AG20443 (cell line): Measurements from ENCODE around the gene ACHE.

ENCODE experiments used
- DNase-seq: peaks from one replicate; pipeline ENCODE4 v3.0.0; 2012; ENCODE audit warnings: low spot score, mixed read lengths

ACHE gene

DNA sequence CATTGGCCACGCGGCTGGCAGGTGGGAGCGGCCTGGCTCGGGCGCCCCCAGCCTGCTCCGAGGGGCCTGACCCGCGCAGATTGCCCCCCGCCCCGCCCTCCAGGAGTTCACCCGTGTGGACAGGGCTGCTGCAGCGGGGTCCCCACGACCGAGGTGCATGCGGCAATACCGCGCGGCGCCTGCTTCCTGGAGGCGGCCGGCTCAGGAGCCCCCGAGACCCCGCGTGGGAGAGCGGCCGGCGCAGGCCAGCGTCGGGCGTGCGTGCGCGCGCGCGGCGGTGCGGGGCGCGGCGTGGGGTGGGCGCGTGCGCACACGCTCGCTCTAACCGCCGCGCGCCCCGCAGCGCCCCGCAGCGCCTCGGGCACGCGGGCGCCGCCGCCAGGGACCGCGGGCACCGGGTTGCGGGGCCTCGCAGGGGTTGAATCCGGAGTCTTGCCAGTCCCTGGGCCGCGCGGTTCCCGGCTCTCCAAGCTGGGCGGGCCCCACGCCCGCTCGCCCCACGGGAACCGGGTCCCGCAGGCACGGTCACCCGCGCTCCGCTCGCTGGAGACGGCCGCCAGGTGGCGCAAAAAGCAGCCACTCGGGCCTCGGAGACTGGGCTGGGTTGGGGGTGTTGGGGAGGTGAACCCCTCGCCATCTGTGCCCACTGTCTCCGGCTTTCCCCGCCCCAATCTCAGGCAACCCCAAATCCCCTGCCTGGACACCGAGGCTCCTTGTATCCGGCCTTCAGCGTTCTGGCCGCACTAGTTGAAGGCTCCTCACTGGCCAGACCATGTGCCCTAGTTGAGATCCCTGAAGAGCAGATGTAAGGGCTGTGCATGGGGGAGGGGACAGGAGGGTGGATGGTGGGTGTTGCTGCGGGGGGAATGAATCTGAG is 1.3 kb upstream of the ACHE start:
- peak; percentile 71 for DNase-seq

DNA sequence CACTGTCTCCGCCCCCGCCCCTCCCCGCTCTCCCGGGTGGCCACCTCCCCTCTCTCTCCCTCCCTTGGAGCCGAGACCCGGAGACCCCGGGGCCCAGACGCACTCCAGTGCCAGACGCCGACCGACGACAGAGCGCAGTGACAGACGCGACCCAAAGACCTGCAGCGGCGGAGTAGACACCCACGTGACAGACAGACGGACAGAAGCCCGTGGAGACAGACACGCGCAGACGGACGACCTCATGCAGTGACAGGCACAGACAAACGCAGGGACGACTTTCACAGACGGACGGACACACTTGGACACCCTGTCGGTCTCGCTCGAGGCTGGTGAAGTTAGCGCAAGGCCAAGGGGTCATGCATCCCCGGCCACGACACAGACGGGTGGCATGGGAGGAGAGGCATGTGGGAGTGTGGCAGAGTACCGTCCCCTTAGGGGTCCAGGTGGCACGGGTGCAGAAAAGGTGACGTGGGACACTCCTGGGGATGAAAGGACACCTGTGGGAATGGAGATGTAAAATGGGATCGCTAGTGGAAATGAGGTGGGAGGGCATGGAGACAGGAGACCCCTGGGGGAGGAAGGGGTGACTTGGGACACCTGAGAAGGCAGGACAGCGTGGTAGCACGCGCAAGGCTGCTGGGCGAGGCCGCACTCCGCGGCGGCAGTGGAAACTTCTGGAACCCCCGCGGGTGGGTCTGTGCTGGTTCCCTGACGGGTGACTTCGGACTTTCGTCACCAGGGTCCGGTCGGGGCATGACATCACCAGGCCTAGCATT is 456 bp upstream of the ACHE start:
- DNase-seq: no peak

DNA sequence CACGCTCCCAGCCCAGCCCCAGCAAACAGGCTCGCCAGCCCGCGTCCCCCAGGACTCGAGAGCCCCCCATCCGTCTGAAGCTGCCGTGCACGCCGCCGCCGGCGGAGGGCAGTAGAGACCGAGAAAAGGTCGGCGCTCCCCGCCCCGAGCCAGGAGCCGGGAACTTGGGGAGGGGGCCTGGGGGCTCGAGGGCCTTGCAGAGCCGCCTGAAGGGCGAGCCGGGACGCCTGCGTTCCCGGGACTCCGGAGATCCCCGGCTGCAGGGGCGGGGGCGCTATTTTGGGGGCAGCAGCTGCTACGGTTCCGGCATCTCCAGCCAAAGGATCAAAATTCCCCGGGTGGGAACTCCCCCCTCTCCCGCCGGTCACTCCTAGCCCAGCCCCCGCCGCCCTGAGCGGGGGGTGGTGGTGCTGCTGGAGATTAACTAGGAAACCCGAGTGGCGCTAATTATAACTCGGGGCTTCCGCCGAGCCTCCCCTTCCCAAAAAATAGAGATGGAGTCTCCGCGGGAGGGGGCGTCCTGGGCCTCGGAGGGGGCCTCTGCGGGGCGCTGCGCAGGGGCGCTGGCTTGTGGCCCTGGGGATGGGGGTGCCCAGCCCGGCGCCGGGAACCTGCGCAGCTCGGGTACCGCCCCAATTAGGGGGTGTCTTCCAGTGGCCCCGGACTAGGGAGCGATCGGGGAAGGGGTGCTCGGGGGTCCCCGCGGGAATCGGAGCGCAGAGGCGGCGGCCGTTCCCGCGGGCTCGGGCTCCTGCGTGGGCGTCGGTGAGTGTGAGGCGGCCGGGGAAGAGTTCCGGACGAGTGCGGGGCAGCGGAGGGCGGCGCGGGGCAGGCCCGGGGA is 608 bp downstream of the ACHE start:
- peak; percentile 64 for DNase-seq

GRCh38 chr7:100893910-100894721 is 1.6 kb downstream of the ACHE start:
- DNase-seq: no peak

- DNase-seq: no peak
Measured at GRCh38 chr7:100893318-100893895, 2.3 kb downstream of the ACHE start.

GRCh38 chr7:100892364-100893317 is 3.0 kb downstream of the ACHE start:
- DNase-seq: no peak

DNA sequence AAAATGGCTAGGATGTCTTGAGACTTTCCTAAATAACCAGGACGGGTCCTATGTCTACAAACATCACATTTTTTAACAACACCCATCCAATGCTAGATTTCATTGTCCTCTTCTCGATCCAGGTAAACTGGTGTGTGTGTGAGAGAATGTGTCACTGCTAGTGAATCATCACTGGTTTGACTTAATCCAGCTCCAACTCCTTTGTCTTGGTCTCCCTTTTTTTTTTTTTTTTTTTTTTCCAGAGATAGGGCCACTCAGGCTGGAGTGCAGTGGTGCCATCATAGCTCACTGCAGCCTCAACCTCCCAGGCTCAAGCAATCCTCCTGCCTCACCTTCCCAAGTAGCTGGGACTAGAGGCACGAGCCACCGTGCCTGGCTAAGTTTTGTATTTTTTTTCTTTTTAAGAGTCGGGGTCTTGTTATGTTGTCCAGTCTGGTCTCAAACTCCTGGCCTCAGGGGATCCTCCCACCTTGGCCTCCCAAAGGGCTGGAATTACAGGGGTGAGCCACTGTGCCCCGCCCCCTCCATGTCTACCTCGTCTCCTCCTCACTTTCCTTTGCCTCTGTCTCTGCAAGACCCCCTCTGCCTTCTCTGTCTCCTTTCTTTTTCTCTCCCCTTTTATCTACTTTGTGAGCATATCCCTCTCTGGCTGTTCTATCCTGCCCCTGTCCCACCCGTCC is 4.0 kb downstream of the ACHE start:
- no peak for DNase-seq

DNA sequence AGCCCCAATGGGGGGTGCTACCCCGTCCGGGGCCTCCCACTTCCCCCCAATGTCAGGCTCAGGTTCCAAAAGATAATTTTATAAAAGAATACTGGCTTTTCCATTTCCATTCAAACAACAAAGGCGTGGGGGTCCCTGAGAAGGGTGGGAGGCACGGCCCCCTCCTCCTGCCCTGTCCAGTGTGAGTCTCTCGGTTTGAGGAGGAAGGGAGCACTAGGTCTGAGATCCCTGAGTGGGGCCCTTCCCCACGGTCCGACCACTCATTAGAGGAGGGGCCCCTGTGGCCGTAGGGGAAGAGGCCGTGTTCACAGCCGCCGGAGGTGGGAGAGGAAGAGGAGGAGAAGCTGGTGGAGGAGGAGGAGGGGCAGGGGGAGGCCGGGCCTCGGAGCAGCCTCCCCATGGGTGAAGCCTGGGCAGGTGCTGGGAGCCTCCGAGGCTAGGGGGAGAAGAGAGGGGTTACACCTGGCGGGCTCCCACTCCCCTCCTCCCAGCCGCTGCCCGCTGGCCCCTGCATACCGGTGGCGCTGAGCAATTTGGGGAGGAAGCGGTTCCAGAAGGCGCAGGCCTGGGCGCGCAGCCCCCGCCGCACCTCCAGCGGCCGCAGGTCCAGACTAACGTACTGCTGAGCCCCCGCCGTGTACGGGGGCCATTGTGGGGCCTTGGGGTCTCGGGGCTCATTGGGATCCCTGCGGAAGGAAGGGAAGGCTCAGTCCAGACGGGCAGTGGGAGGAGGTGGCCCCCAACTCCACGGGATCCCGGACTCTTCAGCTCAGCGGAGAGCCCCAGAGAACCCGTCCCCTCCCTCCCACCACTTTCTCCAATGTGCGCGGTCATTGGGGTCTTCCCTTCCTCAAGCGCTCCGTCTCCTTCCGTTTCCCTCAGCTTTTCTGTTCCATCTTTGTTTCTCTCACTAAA is 4.8 kb downstream of the ACHE start:
- no peak for DNase-seq

DNA sequence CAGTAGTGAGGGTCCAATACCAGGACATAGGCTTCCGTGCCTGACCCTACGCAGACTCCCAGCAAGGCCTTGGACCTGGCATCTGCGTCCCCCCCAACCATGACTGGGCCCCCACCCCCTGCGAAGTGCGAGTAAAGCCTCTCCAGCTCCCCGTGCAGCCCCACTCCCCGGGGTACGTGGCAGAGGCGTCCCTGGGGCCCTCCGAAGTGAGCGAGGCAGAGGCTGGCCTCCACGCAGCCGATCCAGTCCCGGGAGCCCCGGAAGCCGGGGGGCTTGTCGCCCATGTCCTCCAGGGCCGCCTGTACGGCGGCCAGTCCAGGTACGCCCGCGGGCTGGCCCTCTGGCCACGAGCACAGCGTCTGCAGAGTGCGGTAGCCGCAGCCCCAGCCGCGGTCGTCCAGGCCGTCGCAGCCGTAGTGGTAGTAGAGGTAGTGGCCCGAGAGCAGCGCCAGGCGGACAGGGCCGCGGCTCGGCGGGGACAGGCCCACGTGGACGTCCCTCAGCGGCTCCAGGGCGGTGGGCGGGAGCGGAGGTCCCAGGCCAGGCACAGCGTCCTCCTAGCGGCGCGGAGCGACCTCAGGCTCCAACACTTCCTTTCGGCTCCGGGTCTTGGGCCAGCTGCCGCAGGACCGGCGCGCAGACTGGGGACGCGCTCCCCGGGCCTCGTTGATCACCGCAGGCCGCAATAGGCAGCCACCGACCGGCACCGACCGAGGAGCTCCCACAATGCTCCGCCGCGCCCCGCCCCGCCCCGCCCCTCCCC is 6.5 kb downstream of the ACHE start, which contains the start of gene UFSP1:
UFSP1 (minus strand) TSS at position 728 of the 763 bp plus-strand sequence; CDS start at position 284, 444 bp downstream.
- DNase-seq: no peak

DNA sequence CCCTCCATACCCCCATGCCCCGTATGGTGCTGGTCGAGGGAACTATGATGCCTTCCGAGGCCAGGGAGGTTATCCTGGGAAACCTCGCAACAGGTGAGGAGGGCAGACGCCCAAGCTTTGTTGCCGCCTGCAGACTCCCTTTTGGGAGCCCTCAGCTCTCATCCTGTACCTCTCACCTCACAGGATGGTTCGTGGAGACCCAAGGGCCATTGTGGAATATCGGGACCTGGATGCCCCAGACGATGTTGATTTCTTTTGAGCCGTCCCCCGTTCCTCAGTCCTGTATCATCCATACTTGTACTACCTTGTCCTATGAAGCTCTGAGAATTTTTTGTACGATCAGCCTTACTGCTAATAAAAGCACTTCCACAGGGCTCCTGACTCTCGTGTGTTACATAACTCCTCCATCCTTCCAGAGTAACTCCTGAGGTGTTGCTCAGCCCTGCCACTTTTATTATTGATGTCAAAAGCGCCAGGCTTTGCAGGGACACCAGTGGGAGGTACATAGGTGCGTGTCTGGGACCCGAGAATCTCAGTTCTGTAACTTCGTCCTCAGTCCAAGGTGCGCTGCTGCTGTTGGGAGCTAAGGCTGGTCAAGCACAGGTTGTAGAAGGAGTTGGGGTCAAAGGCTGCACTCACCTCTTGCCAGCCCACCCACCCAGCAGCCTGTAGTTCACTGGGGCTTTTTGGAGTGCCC is 7.2 kb downstream of the ACHE start:
- no peak for DNase-seq

DNA sequence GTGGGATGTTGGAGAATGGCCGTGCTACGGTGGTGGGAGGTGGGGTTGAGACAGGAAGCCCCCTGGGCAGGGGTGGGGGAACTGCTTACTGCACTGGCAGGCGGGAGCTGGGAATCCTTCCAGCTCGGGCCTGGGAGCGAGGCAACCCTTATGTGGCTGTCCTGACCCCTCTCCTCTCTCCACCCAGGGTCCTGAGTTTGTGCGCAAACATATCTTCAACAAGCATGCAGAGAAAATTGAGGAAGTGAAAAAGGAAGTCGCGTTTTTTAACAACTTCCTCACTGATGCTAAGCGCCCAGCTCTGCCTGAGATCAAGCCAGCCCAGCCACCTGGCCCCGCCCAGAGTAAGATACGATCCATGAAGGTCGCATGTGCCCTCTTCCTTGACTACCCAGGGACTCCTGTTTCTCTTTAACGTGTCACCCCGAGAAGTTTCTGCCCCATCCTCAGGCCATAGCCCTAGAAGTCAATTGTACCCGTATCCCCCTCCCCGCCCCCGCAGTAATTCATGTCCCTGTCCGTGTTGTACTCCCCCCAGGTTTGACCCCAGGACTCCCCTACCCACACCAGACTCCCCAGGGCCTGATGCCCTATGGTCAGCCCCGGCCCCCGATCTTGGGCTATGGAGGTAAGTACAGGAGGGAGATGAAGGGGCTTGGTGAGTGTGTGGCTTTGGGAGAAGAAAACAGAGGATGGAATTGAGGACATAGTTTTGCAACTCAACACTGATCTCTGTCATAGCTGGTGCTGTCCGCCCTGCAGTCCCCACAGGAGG is 8.0 kb downstream of the ACHE start:
- no peak for DNase-seq

- DNase-seq: no peak
Measured at GRCh38 chr7:100886936-100887515, 8.7 kb downstream of the ACHE start.

DNA sequence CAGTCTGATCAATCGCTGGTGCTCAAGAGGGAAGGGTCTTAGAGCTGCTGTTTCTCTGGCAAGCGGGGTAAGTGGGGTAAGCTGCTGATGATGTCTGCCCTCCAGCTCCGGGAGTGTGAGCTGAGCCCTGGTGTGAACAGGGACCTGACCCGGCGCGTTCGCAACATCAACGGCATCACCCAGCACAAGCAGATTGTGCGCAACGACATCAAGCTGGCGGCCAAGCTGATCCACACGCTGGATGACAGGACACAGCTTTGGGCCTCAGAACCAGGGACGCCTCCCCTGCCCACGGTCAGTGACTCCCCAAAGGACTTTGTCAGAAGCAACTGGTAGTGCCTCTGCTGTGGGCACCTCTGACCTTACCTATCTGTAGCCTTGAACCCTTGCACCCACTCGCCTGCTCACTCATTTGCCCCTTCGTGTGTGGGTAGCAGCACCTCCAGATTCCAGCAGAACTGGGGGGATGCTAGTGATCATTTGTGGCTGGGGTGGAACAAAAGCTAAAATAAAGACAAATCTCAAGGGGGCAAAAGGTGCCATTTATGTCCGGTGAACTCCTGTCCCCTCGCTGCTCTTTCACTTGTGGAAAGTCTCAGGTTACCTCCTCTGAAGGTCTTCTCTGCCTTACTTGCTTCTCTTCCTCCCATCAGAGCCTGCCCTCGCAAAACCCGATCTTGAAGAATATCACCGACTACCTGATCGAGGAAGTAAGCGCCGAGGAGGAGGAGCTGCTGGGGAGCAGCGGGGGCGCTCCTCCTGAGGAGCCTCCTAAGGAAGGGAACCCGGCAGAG is 9.3 kb downstream of the ACHE start:
- DNase-seq: no peak

- no peak for DNase-seq
Measured at GRCh38 chr7:100885440-100886141, 10.1 kb downstream of the ACHE start.
